SU-DHL-6 (cell line): ENCODE data around the gene FYB1.

ENCODE experiments used
- H2AFZ ChIP-seq: fragments of 200-600 bp; sonication (generic); 2 replicates; pipeline ENCODE4 v1.6.1; 2014; ENCODE audit warnings: low read depth, mild to moderate bottlenecking, moderate library complexity, mixed read lengths, antibody characterized with exemption, low read length; ENCODE audit not compliant: severe bottlenecking
- H3F3A ChIP-seq: fragments of 200-600 bp; shearing (Covaris generic); 2 replicates; pipeline ENCODE4 v1.6.0; 2016; ENCODE audit warnings: antibody characterized with exemption, mild to moderate bottlenecking; ENCODE audit not compliant: insufficient read depth
- H3K27ac ChIP-seq: fragments of 200-600 bp; sonication (generic); 2 replicates; pipeline ENCODE4 v1.5.1; 2016; ENCODE audit warnings: low read depth, mild to moderate bottlenecking, low read length, moderate library complexity, mixed read lengths
- H3K27me3 ChIP-seq: fragments of 200-600 bp; sonication (generic), shearing (Covaris generic); 2 replicates; pipeline ENCODE4 v1.6.0; 2014; ENCODE audit warnings: mild to moderate bottlenecking, low read length
- H3K36me3 ChIP-seq: fragments of 200-600 bp; sonication (generic); 2 replicates; pipeline ENCODE4 v1.6.1; 2014; ENCODE audit warnings: mild to moderate bottlenecking, low read length, mixed read lengths
- H3K4me2 ChIP-seq: fragments of 300-600, 200-600 bp; shearing (Covaris generic), sonication (generic); 2 replicates; pipeline ENCODE4 v1.6.0; 2014; ENCODE audit warnings: low read length, low read depth, mild to moderate bottlenecking; ENCODE audit not compliant: poor library complexity, severe bottlenecking
- H3K4me3 ChIP-seq: fragments of 200-600 bp; sonication (generic); 2 replicates; pipeline ENCODE4 v1.5.1; 2014; ENCODE audit warnings: antibody characterized with exemption, low read length, mild to moderate bottlenecking, mixed read lengths; ENCODE audit not compliant: insufficient read depth, poor library complexity, severe bottlenecking
- H3K79me2 ChIP-seq: fragments of 200-600 bp; sonication (generic); 2 replicates; pipeline ENCODE4 v1.6.1; 2014; ENCODE audit warnings: mild to moderate bottlenecking, low read length, moderate library complexity; ENCODE audit not compliant: insufficient read depth
- H3K9ac ChIP-seq: fragments of 200-600 bp; sonication (generic); 2 replicates; pipeline ENCODE4 v1.7.0; 2014; ENCODE audit warnings: mild to moderate bottlenecking, low read length
- H3K9me2 ChIP-seq: fragments of 200-600 bp; sonication (generic); replicated peaks from 2 replicates; pipeline ENCODE4 v1.6.1; 2014; ENCODE audit warnings: low read length; ENCODE audit not compliant: insufficient read depth
- H3K9me3 ChIP-seq: fragments of 200-600 bp; sonication (generic); 2 replicates; pipeline ENCODE4 v1.6.1; 2014; ENCODE audit warnings: low read length, mixed read lengths; ENCODE audit not compliant: insufficient read depth
- H4K20me1 ChIP-seq: fragments of 200-600 bp; sonication (generic); 2 replicates; pipeline ENCODE4 v1.6.1; 2014; ENCODE audit warnings: low read depth, mild to moderate bottlenecking, antibody characterized with exemption, low read length, moderate library complexity, mixed read lengths
- CTCF ChIP-seq: fragments of 200-600 bp; sonication (generic); IDR thresholded peaks from one replicate; pipeline ENCODE4 v1.5.1; 2017; ENCODE audit warnings: antibody characterized with exemption, mild to moderate bottlenecking, low read length, moderate library complexity; ENCODE audit not compliant: insufficient read depth, poor library complexity, severe bottlenecking
- EZH2phosphoT487 ChIP-seq: fragments of 200-600 bp; sonication (generic), shearing (Covaris generic); conservative IDR thresholded peaks from 2 replicates; pipeline ENCODE4 v1.6.1; 2018; ENCODE audit warnings: mild to moderate bottlenecking, antibody characterized with exemption, low read length, moderate library complexity, mixed read lengths

Gene FYB1

GRCh38 chr5:39063037-39063436 lies 156.3 kb downstream of the FYB1 start:
- no peak overlapping the region for H2AFZ ChIP-seq
- no peak overlapping the region for H3K27ac ChIP-seq
- H3K79me2 ChIP-seq = peaks cover 85% of the 10 kb centered on the region
- no peaks in the 10 kb centered on the region for H3K9me2 ChIP-seq
- peaks cover 46% of the 10 kb centered on the region for H4K20me1 ChIP-seq
- no peaks in the 10 kb centered on the region for H3K9me3 ChIP-seq
- no peak overlapping the region for H3K4me2 ChIP-seq
- H3K36me3 ChIP-seq = peaks cover 8% of the 10 kb centered on the region
- H3F3A ChIP-seq = no peaks in the 10 kb centered on the region
- no peak overlapping the region for H3K4me3 ChIP-seq
- H3K9ac ChIP-seq = no peak overlapping the region
- no peaks in the 10 kb centered on the region for H3K27me3 ChIP-seq
- TF ChIP-seq EZH2phosphoT487 = no peak

DNA sequence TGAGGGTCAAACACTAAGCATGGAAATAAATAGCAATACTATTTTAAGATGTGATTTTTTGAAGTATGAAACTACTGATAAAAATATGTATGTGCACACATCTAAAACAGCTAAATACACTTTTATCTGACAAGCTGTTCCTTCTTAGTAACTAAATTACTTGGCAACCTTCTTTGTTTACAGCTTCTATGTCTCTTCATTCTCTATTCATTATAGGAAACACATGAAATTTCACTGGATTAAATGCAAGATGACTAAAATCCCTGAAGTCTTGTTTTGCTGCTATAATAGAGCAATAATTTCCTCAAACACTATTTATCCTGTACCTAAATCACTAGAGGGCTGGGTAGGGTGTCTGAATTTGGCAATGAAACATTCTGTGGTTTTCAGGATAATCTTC lies 156.8 kb downstream of the FYB1 start:
- no peaks in the 10 kb centered on the region for H3K9me2 ChIP-seq
- H3K4me3 ChIP-seq = no peak overlapping the region
- peaks cover 4% of the 10 kb centered on the region; the same call in 1 of the 2 replicates for H3K36me3 ChIP-seq
- H3K9me3 ChIP-seq = no peaks in the 10 kb centered on the region
- no peaks in the 10 kb centered on the region for H3K27me3 ChIP-seq
- H3F3A ChIP-seq = no peaks in the 10 kb centered on the region
- no peak overlapping the region for H3K4me2 ChIP-seq
- H3K27ac ChIP-seq = no peak overlapping the region
- TF ChIP-seq EZH2phosphoT487 (no peak), CTCF (no peak)
- H3K9ac ChIP-seq = no peak overlapping the region
- peaks cover 49% of the 10 kb centered on the region for H4K20me1 ChIP-seq
- H2AFZ ChIP-seq = no peak overlapping the region
- peaks cover 84% of the 10 kb centered on the region for H3K79me2 ChIP-seq

DNA sequence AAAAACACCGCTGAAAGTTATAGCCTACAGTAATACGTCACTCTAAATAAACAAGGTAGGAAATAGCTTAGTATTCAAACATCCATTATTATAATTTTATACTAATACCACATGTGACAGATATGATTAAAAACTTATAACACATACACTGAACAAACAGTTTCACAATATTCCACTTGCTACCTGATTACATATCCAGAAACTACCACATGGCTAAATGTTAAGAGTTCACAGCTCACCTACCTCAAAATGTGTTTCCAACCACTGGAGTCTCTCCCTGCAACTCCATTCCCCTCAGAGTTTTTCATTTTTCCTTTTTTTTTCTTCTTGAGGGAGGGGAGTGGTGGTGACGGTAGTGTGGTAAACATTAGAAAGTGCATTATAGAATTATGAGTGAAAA lies 157.3 kb downstream of the FYB1 start:
- Histone ChIP-seq H2AFZ (no peak overlapping the region), H3K9ac (no peak overlapping the region), H3K27ac (no peak overlapping the region), H3K4me2 (no peak overlapping the region), H3K27me3 (no peaks in the 10 kb centered on the region), H4K20me1 (peaks cover 49% of the 10 kb centered on the region), H3K36me3 (0 out of 2 replicates have a peak, but pooled peaks cover 2% of the 10 kb centered on the region), H3K79me2 (peaks cover 84% of the 10 kb centered on the region), H3K9me3 (no peaks in the 10 kb centered on the region), H3K4me3 (no peak overlapping the region), H3K9me2 (no peaks in the 10 kb centered on the region), H3F3A (no peaks in the 10 kb centered on the region)
- TF ChIP-seq CTCF (no peak), EZH2phosphoT487 (no peak)

- Histone ChIP-seq H3K9ac (no peak overlapping the region), H3K27me3 (no peaks in the 10 kb centered on the region), H3K4me2 (no peak overlapping the region), H3K9me2 (no peaks in the 10 kb centered on the region), H3K36me3 (0 out of 2 replicates have a peak, but pooled peaks cover 2% of the 10 kb centered on the region), H3K9me3 (no peaks in the 10 kb centered on the region), H3F3A (no peaks in the 10 kb centered on the region), H3K79me2 (peaks cover 78% of the 10 kb centered on the region), H4K20me1 (peaks cover 44% of the 10 kb centered on the region), H3K27ac (no peak overlapping the region), H2AFZ (no peak overlapping the region), H3K4me3 (no peak overlapping the region)
- TF ChIP-seq CTCF (no peak), EZH2phosphoT487 (no peak)
Measured at GRCh38 chr5:39059064-39059463, 160.3 kb downstream of the FYB1 start.
